ENCODE results near the gene SPAG17. TPM values are rescaled to one million over a fixed set of nuclear protein-coding genes. Genes with fewer than 3 reads are reported as not detected.

The SPAG17 gene
- total and polyA plus RNA-seq, 2 experiments from 2014 or later, result 1.0 to 1.1 TPM

- DNase-seq (ENCODE audit: low spot score), result no peak
- Mint-ChIP-seq H3K36me3 (ENCODE audit: low read depth) (no peaks in the 10 kb centered on the region), H3K27ac (no peak overlapping the region), H3K27me3 (ENCODE audit: insufficient read depth, low read depth, poor library complexity) (no peaks in the 10 kb centered on the region), H3K9me3 (no peaks in the 10 kb centered on the region), H3K4me3 (no peak overlapping the region), H3K4me1 (peaks cover 6% of the 10 kb centered on the region; the same call in 2 of the 3 replicates)
- H3F3A ChIP-seq (replicated peaks; ENCODE audit: low read depth), result no peaks in the 10 kb centered on the region
- no peak overlapping the region for H3K27ac ChIP-seq (ENCODE audit: low read depth)
- peaks cover 13% of the 10 kb centered on the region; the same call in 1 of the 2 replicates for H3K9me2 ChIP-seq (ENCODE audit: insufficient read depth)
- H3K4me1 ChIP-seq (ENCODE audit: insufficient read depth), result 0 out of 2 replicates have a peak, but pooled peaks cover 15% of the 10 kb centered on the region
- H3K4me2 ChIP-seq, result no peak overlapping the region
- TF ChIP-seq NANOG (IDR thresholded peaks at IDR 0.05; ENCODE audit: borderline replicate concordance), result no peak
- TF ChIP-seq ZNF331 (CRISPR knock-in tag; IDR thresholded peaks at IDR 0.05; ENCODE audit: low read depth), result no peak
- TF ChIP-seq ZNF114 (CRISPR knock-in tag; IDR thresholded peaks at IDR 0.05), result no peak
- TF ChIP-seq CREB1 (CRISPR knock-in tag; IDR thresholded peaks at IDR 0.05; ENCODE audit: low read depth), result no peak
- no peak for TF ChIP-seq POLR2AphosphoS5 (IDR thresholded peaks at IDR 0.05; ENCODE audit: low read depth)
- no peak for TF ChIP-seq EZH2 (IDR thresholded peaks at IDR 0.05; ENCODE audit: low read depth, unreplicated experiment)
- no peak for TF ChIP-seq ZNF462 (CRISPR knock-in tag; IDR thresholded peaks at IDR 0.05)
- TF ChIP-seq EZH2phosphoT487 (IDR thresholded peaks at IDR 0.05; ENCODE audit: unreplicated experiment), result no peak
- TF ChIP-seq ETS1 (IDR thresholded peaks at IDR 0.05), result no peak
- TF ChIP-seq REST (IDR thresholded peaks at IDR 0.05; ENCODE audit: unreplicated experiment), result no peak
- TF ChIP-seq JUNB (IDR thresholded peaks at IDR 0.05; ENCODE audit: unreplicated experiment), result no peak
- TF ChIP-seq STAT1 (IDR thresholded peaks at IDR 0.05; ENCODE audit: unreplicated experiment), result no peak
- no peak for TF ChIP-seq CTCF (conservative IDR thresholded peaks at IDR 0.05; ENCODE audit: low read depth in 2 of 2)
- no peak overlapping the region for H3K4me3 ChIP-seq
- no peaks in the 10 kb centered on the region for H4K20me1 ChIP-seq (replicated peaks; ENCODE audit: insufficient read depth)
- no peaks in the 10 kb centered on the region for H3K79me2 ChIP-seq (replicated peaks; ENCODE audit: insufficient read depth)
- H3K27me3 ChIP-seq (ENCODE audit: insufficient read depth), result no peaks in the 10 kb centered on the region
- no peaks in the 10 kb centered on the region for H3K36me3 ChIP-seq (ENCODE audit: insufficient read depth)
- H2AFZ ChIP-seq, result no peak overlapping the region
- ATAC-seq, result no peak
Measured at GRCh38 chr1:118104951-118105350, 80.1 kb downstream of the SPAG17 start.
